ENCODE results near the gene RFX8. TPM values are rescaled to one million over a fixed set of nuclear protein-coding genes. Genes with fewer than 3 reads are reported as not detected.

Gene RFX8
- under 1 TPM in 2 of 4 donors, not detected in 2; 0.10 to 0.35 TPM for polyA plus RNA-seq
- long read RNA-seq, donor 1, result 0 reads
- long read RNA-seq, donor 2, result 0 reads
- long read RNA-seq, donor 3, result 0 reads
- long read RNA-seq, donor 4, result 0 reads
- long read RNA-seq, donor 5, result 0 reads
- long read RNA-seq, donor 6, result 0 reads
- long read RNA-seq, donor 7, result 0 reads
- long read RNA-seq, donor 8, result 0 reads
- long read RNA-seq, donor 9, result 0 reads
- long read RNA-seq, donor 10, result 0 reads

DNA sequence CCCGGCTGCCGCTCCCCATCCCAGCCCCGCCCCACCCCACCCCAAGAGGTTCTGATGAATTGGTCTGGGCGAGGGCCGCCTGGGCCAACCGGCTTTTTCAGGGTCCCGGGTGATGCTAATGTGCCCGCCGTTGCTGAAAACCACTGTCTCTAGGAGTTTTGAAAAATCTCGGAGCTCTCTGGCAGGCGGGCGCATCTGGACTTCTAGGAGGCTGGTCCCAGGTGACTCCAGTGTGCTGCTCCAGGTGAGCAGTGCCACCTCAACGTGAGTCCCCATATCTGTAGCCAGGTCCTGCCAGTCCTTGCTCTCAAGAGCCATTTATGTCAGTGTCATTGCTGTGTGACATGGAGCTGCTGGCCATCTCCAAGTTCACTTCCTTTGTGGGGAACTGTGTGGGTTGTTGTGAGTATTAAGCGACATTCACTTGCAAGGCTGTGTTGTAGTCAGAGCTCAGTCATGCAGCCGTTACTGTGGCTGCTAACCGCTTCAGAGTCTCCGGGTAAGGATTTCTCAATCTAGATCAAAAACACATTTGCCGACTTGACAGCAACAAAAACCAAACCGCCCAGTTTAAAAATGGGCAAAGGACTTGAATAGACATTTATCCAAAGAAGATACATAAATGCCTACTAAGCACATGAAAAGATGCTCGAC is at the start of gene RFX8:
Gene RFX8 (minus strand): TSS at position 382 of the 654 bp plus-strand sequence. CDS start 8,264 bp downstream, outside the sequence.
- H3K9me3 ChIP-seq (ENCODE audit: control insufficient read depth in 2 of 2, insufficient read depth in 1 of 2, low read depth in 1 of 2, low read length in 1 of 2), result no peaks in the 10 kb centered on the region
- H3K27me3 ChIP-seq (ENCODE audit: control insufficient read depth in 3 of 3, insufficient read depth in 3 of 3, low read length in 3 of 3), result peaks cover 0 to 34% (median 3%) of the 10 kb centered on the region in 3 donors
- H3K36me3 ChIP-seq (ENCODE audit: control insufficient read depth in 3 of 3, insufficient read depth in 2 of 3, low read depth in 1 of 3, low read length in 3 of 3), result no peaks in the 10 kb centered on the region
- H3K27ac ChIP-seq (ENCODE audit: low read depth in 1 of 3, low read length in 2 of 3), result peak within 1 kb of the TSS in 2 of 3 donors; percentile 0 to 40
- 28 to 34% (median 33%) methylated on average over 20 of the region's 20 CpGs for WGBS, 3 donors
- H3K4me1 ChIP-seq (ENCODE audit: control insufficient read depth in 3 of 3, insufficient read depth in 2 of 3, low read depth in 1 of 3, low read length in 2 of 3), result no peaks in the 10 kb centered on the region
- FAIRE-seq (no peak), DNase-seq (no peak)
- H3K4me3 ChIP-seq (ENCODE audit: low read depth in 1 of 3, low read length in 3 of 3), result peak within 1 kb of the TSS; percentile 35 to 44 (median 43)

GRCh38 chr2:101521487-101521886 is 46.6 kb upstream of the RFX8 start:
- H3K9me3 ChIP-seq (ENCODE audit: control insufficient read depth in 2 of 2, insufficient read depth in 1 of 2, low read depth in 1 of 2, low read length in 1 of 2), result peaks cover 0 to 2% of the 10 kb centered on the region in 2 donors
- DNase-seq (no peak), FAIRE-seq (no peak)
- WGBS, 3 donors, result 86 to 91% (median 89%) methylated on average over 8 of the region's 8 CpGs
- H3K4me3 ChIP-seq (ENCODE audit: low read depth in 1 of 3, low read length in 3 of 3), result no peak overlapping the region
- no peaks in the 10 kb centered on the region for H3K36me3 ChIP-seq (ENCODE audit: control insufficient read depth in 3 of 3, insufficient read depth in 2 of 3, low read depth in 1 of 3, low read length in 3 of 3)
- H3K4me1 ChIP-seq (ENCODE audit: control insufficient read depth in 3 of 3, insufficient read depth in 2 of 3, low read depth in 1 of 3, low read length in 2 of 3), result peaks cover 0 to 5% (median 4%) of the 10 kb centered on the region in 3 donors
- H3K27ac ChIP-seq (ENCODE audit: low read depth in 1 of 3, low read length in 2 of 3), result no peak overlapping the region
- no peaks in the 10 kb centered on the region for H3K27me3 ChIP-seq (ENCODE audit: control insufficient read depth in 3 of 3, insufficient read depth in 3 of 3, low read length in 3 of 3)

- H3K27ac ChIP-seq (ENCODE audit: low read depth in 1 of 3, low read length in 2 of 3), result no peak overlapping the region
- 43 to 59% (median 48%) methylated on average over 3 of the region's 3 CpGs for WGBS, 3 donors
- H3K4me1 ChIP-seq (ENCODE audit: control insufficient read depth in 3 of 3, insufficient read depth in 2 of 3, low read depth in 1 of 3, low read length in 2 of 3), result peaks cover 0 to 5% (median 4%) of the 10 kb centered on the region in 3 donors
- no peak overlapping the region for H3K4me3 ChIP-seq (ENCODE audit: low read depth in 1 of 3, low read length in 3 of 3)
- DNase-seq (no peak), FAIRE-seq (no peak)
- H3K36me3 ChIP-seq (ENCODE audit: control insufficient read depth in 3 of 3, insufficient read depth in 2 of 3, low read depth in 1 of 3, low read length in 3 of 3), result no peaks in the 10 kb centered on the region
- peaks cover 0 to 2% of the 10 kb centered on the region in 2 donors for H3K9me3 ChIP-seq (ENCODE audit: control insufficient read depth in 2 of 2, insufficient read depth in 1 of 2, low read depth in 1 of 2, low read length in 1 of 2)
- no peaks in the 10 kb centered on the region for H3K27me3 ChIP-seq (ENCODE audit: control insufficient read depth in 3 of 3, insufficient read depth in 3 of 3, low read length in 3 of 3)
These were observed 45.3 kb upstream of the RFX8 start for GRCh38 chr2:101520246-101520645.

DNA sequence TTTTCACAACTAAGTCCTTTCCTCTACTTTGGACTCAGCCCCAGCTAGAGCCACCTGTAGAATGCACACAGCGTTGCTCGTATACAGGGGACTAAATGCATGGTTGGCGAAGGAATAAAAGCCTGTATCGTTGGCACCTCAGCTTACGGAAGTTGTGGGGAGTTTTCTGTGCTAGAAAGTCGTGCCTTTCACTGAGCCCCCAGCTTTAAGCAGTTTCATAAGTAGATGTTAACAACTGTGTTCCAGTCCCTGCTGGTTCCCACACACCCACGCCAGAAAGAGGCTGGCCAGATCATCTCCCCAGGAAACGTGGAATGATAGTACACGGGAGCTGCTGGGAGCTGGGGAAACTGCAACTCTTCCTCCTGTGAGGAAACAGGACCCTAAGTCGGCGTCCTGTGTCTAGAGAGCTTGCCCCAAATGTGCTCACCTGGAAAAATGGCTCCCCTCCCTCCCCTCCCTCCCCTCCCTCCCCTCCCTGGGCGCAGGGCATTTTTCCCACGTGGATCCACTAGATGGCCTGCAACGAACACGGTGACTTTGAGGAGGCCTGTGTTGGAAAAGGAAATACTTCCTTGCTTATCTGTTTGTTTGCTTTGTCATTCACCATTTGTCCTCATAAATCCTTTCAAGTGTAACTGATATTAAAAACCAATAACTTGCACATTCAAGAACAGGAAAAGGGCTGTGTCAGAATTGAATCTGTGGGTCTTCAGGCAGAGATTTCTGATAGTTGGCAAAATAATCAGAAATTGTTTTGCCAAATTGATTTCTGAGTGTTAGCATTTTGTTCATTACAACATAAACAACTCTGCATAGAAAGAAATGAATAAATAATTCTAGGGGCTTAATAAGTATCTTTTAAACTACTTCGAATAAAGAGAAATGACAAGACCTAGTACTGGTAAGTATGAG is 43.9 kb upstream of the RFX8 start:
- Histone ChIP-seq H3K4me1 (ENCODE audit: control insufficient read depth in 3 of 3, insufficient read depth in 2 of 3, low read depth in 1 of 3, low read length in 2 of 3) (peaks cover 0 to 5% (median 4%) of the 10 kb centered on the region in 3 donors), H3K9me3 (ENCODE audit: control insufficient read depth in 2 of 2, insufficient read depth in 1 of 2, low read depth in 1 of 2, low read length in 1 of 2) (peaks cover 0 to 2% of the 10 kb centered on the region in 2 donors), H3K4me3 (ENCODE audit: low read depth in 1 of 3, low read length in 3 of 3) (peak overlapping the region in 1 of 3 donors; percentile 9), H3K36me3 (ENCODE audit: control insufficient read depth in 3 of 3, insufficient read depth in 2 of 3, low read depth in 1 of 3, low read length in 3 of 3) (no peaks in the 10 kb centered on the region), H3K27me3 (ENCODE audit: control insufficient read depth in 3 of 3, insufficient read depth in 3 of 3, low read length in 3 of 3) (no peaks in the 10 kb centered on the region), H3K27ac (ENCODE audit: low read depth in 1 of 3, low read length in 2 of 3) (peak overlapping the region in 1 of 3 donors; percentile 3)
- FAIRE-seq (no peak), DNase-seq (peak; percentile 73 to 76)
- WGBS, 3 donors, result 19 to 49% (median 39%) methylated on average over 15 to 16 of the region's 16 CpGs

- Histone ChIP-seq H3K4me1 (ENCODE audit: control insufficient read depth in 3 of 3, insufficient read depth in 2 of 3, low read depth in 1 of 3, low read length in 2 of 3) (peaks cover 0 to 5% (median 4%) of the 10 kb centered on the region in 3 donors), H3K9me3 (ENCODE audit: control insufficient read depth in 2 of 2, insufficient read depth in 1 of 2, low read depth in 1 of 2, low read length in 1 of 2) (peaks cover 0 to 3% of the 10 kb centered on the region in 2 donors), H3K4me3 (ENCODE audit: low read depth in 1 of 3, low read length in 3 of 3) (no peak overlapping the region), H3K27ac (ENCODE audit: low read depth in 1 of 3, low read length in 2 of 3) (peak overlapping the region in 1 of 3 donors; percentile 56), H3K36me3 (ENCODE audit: control insufficient read depth in 3 of 3, insufficient read depth in 2 of 3, low read depth in 1 of 3, low read length in 3 of 3) (no peaks in the 10 kb centered on the region), H3K27me3 (ENCODE audit: control insufficient read depth in 3 of 3, insufficient read depth in 3 of 3, low read length in 3 of 3) (no peaks in the 10 kb centered on the region)
- FAIRE-seq, result no peak
- DNase-seq, result peak; percentile 28 to 45
These were observed 42.9 kb upstream of the RFX8 start for GRCh38 chr2:101517758-101518271.

- H3K36me3 ChIP-seq (ENCODE audit: control insufficient read depth in 3 of 3, insufficient read depth in 2 of 3, low read depth in 1 of 3, low read length in 3 of 3), result no peaks in the 10 kb centered on the region
- peak; percentile 10 to 41 for DNase-seq
- peak overlapping the region in 1 of 3 donors; percentile 32 for H3K27ac ChIP-seq (ENCODE audit: low read depth in 1 of 3, low read length in 2 of 3)
- FAIRE-seq, result no peak
- no peak overlapping the region for H3K4me3 ChIP-seq (ENCODE audit: low read depth in 1 of 3, low read length in 3 of 3)
- H3K4me1 ChIP-seq (ENCODE audit: control insufficient read depth in 3 of 3, insufficient read depth in 2 of 3, low read depth in 1 of 3, low read length in 2 of 3), result peaks cover 0 to 5% (median 4%) of the 10 kb centered on the region in 3 donors
- peaks cover 0 to 4% of the 10 kb centered on the region in 2 donors for H3K9me3 ChIP-seq (ENCODE audit: control insufficient read depth in 2 of 2, insufficient read depth in 1 of 2, low read depth in 1 of 2, low read length in 1 of 2)
- no peaks in the 10 kb centered on the region for H3K27me3 ChIP-seq (ENCODE audit: control insufficient read depth in 3 of 3, insufficient read depth in 3 of 3, low read length in 3 of 3)
- WGBS, 3 donors, result 58 to 71% (median 58%) methylated on average over 8 of the region's 8 CpGs
These were observed 42.1 kb upstream of the RFX8 start for GRCh38 chr2:101516823-101517690.

- H3K27ac ChIP-seq (ENCODE audit: low read depth in 1 of 3, low read length in 2 of 3), result no peak overlapping the region
- H3K27me3 ChIP-seq (ENCODE audit: control insufficient read depth in 3 of 3, insufficient read depth in 3 of 3, low read length in 3 of 3), result no peaks in the 10 kb centered on the region
- no peak for FAIRE-seq
- H3K36me3 ChIP-seq (ENCODE audit: control insufficient read depth in 3 of 3, insufficient read depth in 2 of 3, low read depth in 1 of 3, low read length in 3 of 3), result no peaks in the 10 kb centered on the region
- H3K9me3 ChIP-seq (ENCODE audit: control insufficient read depth in 2 of 2, insufficient read depth in 1 of 2, low read depth in 1 of 2, low read length in 1 of 2), result peaks cover 0 to 4% of the 10 kb centered on the region in 2 donors
- peaks cover 0 to 5% (median 4%) of the 10 kb centered on the region in 3 donors for H3K4me1 ChIP-seq (ENCODE audit: control insufficient read depth in 3 of 3, insufficient read depth in 2 of 3, low read depth in 1 of 3, low read length in 2 of 3)
- 74 to 88% (median 80%) methylated on average over 5 of the region's 5 CpGs for WGBS, 3 donors
- no peak overlapping the region for H3K4me3 ChIP-seq (ENCODE audit: low read depth in 1 of 3, low read length in 3 of 3)
- no peak for DNase-seq
These were observed 41.4 kb upstream of the RFX8 start for GRCh38 chr2:101516349-101516748.

Measured in small intestine (tissue), 16 donors.